Naive B cell (primary cell): Measurements from ENCODE around the gene ARFIP2. TPM values are rescaled to one million over a fixed set of nuclear protein-coding genes. Genes with fewer than 3 reads are reported as not detected.
"Not testable (repeated sequence)": the region's sequence is repeated elsewhere in the genome, so short reads cannot be mapped to it uniquely, and the experiment has no call there.

Experiments
- ATAC-seq, 2 donors: fragments of 150-1000 bp; cut with Tn5 transposase; 2 replicates each; pipeline ENCODE4 v1.10.0; 2021; ENCODE audit warnings: low read depth in 2 of 2, mild to moderate bottlenecking in 2 of 2, moderate library complexity in 2 of 2
- DNase-seq: peaks from one replicate; pipeline ENCODE4 v3.0.0; 2022
- H3K27ac Mint-ChIP-seq, 6 donors: one replicate each; pipeline ENCODE4 v1.8.0; 2020 to 2022; ENCODE audit warnings: mild to moderate bottlenecking in 6 of 6, mixed read lengths in 6 of 6, moderate library complexity in 5 of 6, inconsistent platforms in 2 of 6
- H3K27me3 Mint-ChIP-seq, 3 donors: one replicate each; pipeline ENCODE4 v1.8.0; 2021 to 2022; ENCODE audit warnings: mixed read lengths in 3 of 3, mild to moderate bottlenecking in 1 of 3
- H3K36me3 Mint-ChIP-seq, 2 donors: one replicate each; pipeline ENCODE4 v1.8.0; 2020 to 2022; ENCODE audit warnings: mixed read lengths in 2 of 2, inconsistent platforms in 1 of 2, mild to moderate bottlenecking in 1 of 2
- H3K4me1 Mint-ChIP-seq, 3 donors: one replicate each; pipeline ENCODE4 v1.8.0; 2020 to 2022; ENCODE audit warnings: mixed read lengths in 3 of 3, inconsistent platforms in 1 of 3, mild to moderate bottlenecking in 1 of 3, moderate library complexity in 1 of 3
- H3K4me3 Mint-ChIP-seq, 8 donors: one replicate each; pipeline ENCODE4 v1.8.0; 2020 to 2022; ENCODE audit warnings: mild to moderate bottlenecking in 8 of 8, mixed read lengths in 8 of 8, moderate library complexity in 8 of 8, inconsistent platforms in 2 of 8
- H3K9me3 Mint-ChIP-seq, 7 donors: one replicate each; pipeline ENCODE4 v1.8.0; 2020 to 2022; ENCODE audit warnings: mixed read lengths in 7 of 7, mild to moderate bottlenecking in 5 of 7, inconsistent platforms in 2 of 7, moderate library complexity in 1 of 7
- polyA plus RNA-seq, 6 donors: library from polyadenylated mRNA; unstranded; fragments of 300-500 nt; fragmentation: Illumina TruSeq; gene quantifications; one replicate each; pipeline ENCODE4 v1.2.3, GENCODE V29; 2021; ENCODE audit warnings: low read depth in 6 of 6

ARFIP2 gene
- 10 to 100 TPM; 22.9 to 37.3 (median 29.7) TPM for polyA plus RNA-seq

- Mint-ChIP-seq H3K36me3 (peaks cover 8 to 11% of the 10 kb centered on the region in 2 donors), H3K27ac (peak within 1 kb of the TSS; percentile 96 to 99 (median 98)), H3K27me3 (no peaks in the 10 kb centered on the region), H3K9me3 (no peaks in the 10 kb centered on the region), H3K4me1 (peaks cover 29 to 46% (median 45%) of the 10 kb centered on the region in 3 donors), H3K4me3 (peak within 1 kb of the TSS; percentile 91 to 98 (median 97))
- DNase-seq = peak; percentile 95
- ATAC-seq = peak; percentile 96 to 97
These were observed at the start of gene ARFIP2, which contains the start of gene TIMM10B for GRCh38 chr11:6481012-6481923. Gene ARFIP2, minus strand, starts transcription at chr11:6481331. Its CDS starts 910 bp downstream, at chr11:6480421. Gene TIMM10B, plus strand, starts transcription at chr11:6481501. Its CDS starts 16 bp downstream, at chr11:6481517.

GRCh38 chr11:6530848-6531247 is 49.7 kb upstream of the ARFIP2 start:
- Mint-ChIP-seq H3K4me3 (no peak overlapping the region), H3K9me3 (no peaks in the 10 kb centered on the region), H3K36me3 (no peaks in the 10 kb centered on the region), H3K27me3 (no peaks in the 10 kb centered on the region), H3K27ac (no peak overlapping the region), H3K4me1 (peaks cover 13 to 16% (median 13%) of the 10 kb centered on the region in 3 donors)
- ATAC-seq = no peak
- DNase-seq = no peak

GRCh38 chr11:6529266-6529665 is 48.1 kb upstream of the ARFIP2 start:
- H3K4me3 Mint-ChIP-seq = no peak overlapping the region

GRCh38 chr11:6526411-6527135 is 45.4 kb upstream of the ARFIP2 start:
- H3K4me3 Mint-ChIP-seq = no peak overlapping the region
- DNase-seq = no peak
- no peaks in the 10 kb centered on the region for H3K27me3 Mint-ChIP-seq
- peak overlapping the region; percentile 17 to 78 (median 58) for H3K27ac Mint-ChIP-seq
- H3K9me3 Mint-ChIP-seq = no peaks in the 10 kb centered on the region
- no peaks in the 10 kb centered on the region for H3K36me3 Mint-ChIP-seq
- ATAC-seq = no peak
- H3K4me1 Mint-ChIP-seq = peaks cover 9 to 16% (median 13%) of the 10 kb centered on the region in 3 donors

More at GRCh38 chr11:6529266-6529665, 48.1 kb upstream of the ARFIP2 start:
- H3K36me3 Mint-ChIP-seq = no peaks in the 10 kb centered on the region
- H3K27me3 Mint-ChIP-seq = no peaks in the 10 kb centered on the region
- H3K27ac Mint-ChIP-seq = peak overlapping the region in 1 of 6 donors; percentile 44
- ATAC-seq (no peak), DNase-seq (no peak)
- H3K4me1 Mint-ChIP-seq = peaks cover 9 to 16% (median 13%) of the 10 kb centered on the region in 3 donors
- no peaks in the 10 kb centered on the region for H3K9me3 Mint-ChIP-seq

- Mint-ChIP-seq H3K4me3 (no peak overlapping the region), H3K27ac (no peak overlapping the region), H3K36me3 (peaks cover 16 to 17% of the 10 kb centered on the region in 2 donors), H3K4me1 (peaks cover 9 to 16% (median 13%) of the 10 kb centered on the region in 3 donors), H3K9me3 (no peaks in the 10 kb centered on the region), H3K27me3 (no peaks in the 10 kb centered on the region)
- DNase-seq (no peak), ATAC-seq (no peak)
These were observed 42.1 kb upstream of the ARFIP2 start for GRCh38 chr11:6523253-6523652.

GRCh38 chr11:6521946-6522345 is 40.8 kb upstream of the ARFIP2 start:
- not testable (repeated sequence) for DNase-seq, ATAC-seq, H3K4me3 Mint-ChIP-seq, H3K27me3 Mint-ChIP-seq, H3K9me3 Mint-ChIP-seq
- peaks cover 16 to 18% of the 10 kb centered on the region in 2 donors for H3K36me3 Mint-ChIP-seq
- H3K27ac Mint-ChIP-seq = peak overlapping the region in 1 of 6 donors; percentile 1
- H3K4me1 Mint-ChIP-seq = peaks cover 9 to 11% (median 10%) of the 10 kb centered on the region in 3 donors

GRCh38 chr11:6520265-6520664 is 39.1 kb upstream of the ARFIP2 start:
- peaks cover 31 to 33% of the 10 kb centered on the region in 2 donors for H3K36me3 Mint-ChIP-seq
- DNase-seq = no peak
- no peak for ATAC-seq
- H3K4me3 Mint-ChIP-seq = no peak overlapping the region
- H3K27me3 Mint-ChIP-seq = no peaks in the 10 kb centered on the region
- H3K27ac Mint-ChIP-seq = no peak overlapping the region
- peaks cover 0 to 3% (median 0%) of the 10 kb centered on the region in 7 donors for H3K9me3 Mint-ChIP-seq
- H3K4me1 Mint-ChIP-seq = peaks cover 0 to 5% (median 0%) of the 10 kb centered on the region in 3 donors

GRCh38 chr11:6516865-6517264 is 35.7 kb upstream of the ARFIP2 start:
- Mint-ChIP-seq H3K36me3 (peaks cover 42 to 51% of the 10 kb centered on the region in 2 donors), H3K27ac (peak overlapping the region in 2 of 6 donors; percentile 17 to 34), H3K27me3 (no peaks in the 10 kb centered on the region), H3K4me3 (no peak overlapping the region), H3K9me3 (peaks cover 0 to 10% (median 3%) of the 10 kb centered on the region in 7 donors), H3K4me1 (peaks cover 0 to 5% (median 0%) of the 10 kb centered on the region in 3 donors)
- DNase-seq (no peak), ATAC-seq (no peak)

- peak; percentile 15 for DNase-seq
- no peak overlapping the region for H3K4me3 Mint-ChIP-seq
- H3K9me3 Mint-ChIP-seq = no peaks in the 10 kb centered on the region
- no peaks in the 10 kb centered on the region for H3K27me3 Mint-ChIP-seq
- H3K36me3 Mint-ChIP-seq = peaks cover 9 to 12% of the 10 kb centered on the region in 2 donors
- ATAC-seq = peak in 1 of 2 donors; percentile 54
- H3K4me1 Mint-ChIP-seq = peaks cover 0 to 5% (median 0%) of the 10 kb centered on the region in 3 donors
- no peak overlapping the region for H3K27ac Mint-ChIP-seq
These were observed 24.6 kb upstream of the ARFIP2 start for GRCh38 chr11:6505577-6506240.

GRCh38 chr11:6504166-6504565 is 23.0 kb upstream of the ARFIP2 start:
- H3K4me1 Mint-ChIP-seq = peaks cover 0 to 5% (median 0%) of the 10 kb centered on the region in 3 donors
- H3K27me3 Mint-ChIP-seq = no peaks in the 10 kb centered on the region
- H3K4me3 Mint-ChIP-seq = no peak overlapping the region
- H3K9me3 Mint-ChIP-seq = no peaks in the 10 kb centered on the region
- H3K36me3 Mint-ChIP-seq = peaks cover 5 to 12% of the 10 kb centered on the region in 2 donors
- DNase-seq (no peak), ATAC-seq (no peak)
- peak overlapping the region in 2 of 6 donors; percentile 9 to 20 for H3K27ac Mint-ChIP-seq

GRCh38 chr11:6502382-6502781 is 21.3 kb upstream of the ARFIP2 start:
- H3K4me3 Mint-ChIP-seq = no peak overlapping the region
- peaks cover 5 to 12% of the 10 kb centered on the region in 2 donors for H3K36me3 Mint-ChIP-seq
- H3K4me1 Mint-ChIP-seq = peaks cover 0 to 9% (median 2%) of the 10 kb centered on the region in 3 donors
- H3K27me3 Mint-ChIP-seq = no peaks in the 10 kb centered on the region
- no peaks in the 10 kb centered on the region for H3K9me3 Mint-ChIP-seq
- peak overlapping the region in 2 of 6 donors; percentile 21 to 47 for H3K27ac Mint-ChIP-seq
- ATAC-seq = no peak
- DNase-seq = no peak

GRCh38 chr11:6498544-6498943 is 17.4 kb upstream of the ARFIP2 start:
- Mint-ChIP-seq H3K27ac (peak overlapping the region in 1 of 6 donors; percentile 37), H3K4me3 (peak overlapping the region in 1 of 8 donors; percentile 16), H3K4me1 (peaks cover 8 to 11% (median 8%) of the 10 kb centered on the region in 3 donors), H3K9me3 (no peaks in the 10 kb centered on the region), H3K27me3 (no peaks in the 10 kb centered on the region), H3K36me3 (peaks cover 5 to 10% of the 10 kb centered on the region in 2 donors)
- ATAC-seq = no peak
- no peak for DNase-seq

- no peak for DNase-seq
- Mint-ChIP-seq H3K4me1 (peaks cover 8 to 11% (median 8%) of the 10 kb centered on the region in 3 donors), H3K27ac (no peak overlapping the region), H3K4me3 (no peak overlapping the region), H3K36me3 (peaks cover 5 to 6% of the 10 kb centered on the region in 2 donors), H3K9me3 (no peaks in the 10 kb centered on the region), H3K27me3 (no peaks in the 10 kb centered on the region)
- no peak for ATAC-seq
These were observed 17.0 kb upstream of the ARFIP2 start for GRCh38 chr11:6498121-6498520.
